Thoracic aorta endothelial cell (primary cell): ENCODE results near the gene FOXB1. TPM values are rescaled to one million over a fixed set of nuclear protein-coding genes. Genes with fewer than 3 reads are reported as not detected.

ENCODE experiments used
- total RNA-seq: library from RNA; depleted of rRNA; stranded (reverse); fragments of >200 nt; gene quantifications from 2 replicates; pipeline ENCODE4 v1.2.3, GENCODE V29; 2012

FOXB1 gene
- total RNA-seq = not detected in 2 replicates

GRCh38 chr15:60004009-60004845 lies at the start of gene FOXB1:
Gene FOXB1, plus strand, starts transcription at chr15:60004311. Its CDS starts 653 bp downstream, at chr15:60004964.

